ENCODE data around the gene VRK1.

VRK1 gene

DNA sequence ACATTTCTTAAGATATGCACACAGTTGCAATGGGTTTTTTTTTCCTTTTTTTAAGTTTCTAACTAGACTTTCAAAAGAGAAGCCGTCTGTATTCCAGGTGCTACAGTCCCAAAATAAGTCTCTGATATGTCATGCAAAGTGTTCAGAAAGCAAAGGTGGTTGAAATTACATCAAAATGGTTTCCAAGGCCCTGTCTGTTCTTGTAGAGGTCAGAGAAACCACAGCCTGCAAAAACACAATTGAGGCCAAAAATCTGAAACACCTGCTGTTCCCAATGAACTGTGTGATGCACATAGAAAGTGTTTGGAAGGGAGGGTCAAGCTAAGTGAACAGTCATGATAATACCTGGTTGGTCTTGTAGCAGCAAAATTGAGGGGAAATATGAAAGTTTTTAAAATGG lies 91.0 kb downstream of the VRK1 start:
- no peak for DNase-seq (ENCODE audit: low spot score)

DNA sequence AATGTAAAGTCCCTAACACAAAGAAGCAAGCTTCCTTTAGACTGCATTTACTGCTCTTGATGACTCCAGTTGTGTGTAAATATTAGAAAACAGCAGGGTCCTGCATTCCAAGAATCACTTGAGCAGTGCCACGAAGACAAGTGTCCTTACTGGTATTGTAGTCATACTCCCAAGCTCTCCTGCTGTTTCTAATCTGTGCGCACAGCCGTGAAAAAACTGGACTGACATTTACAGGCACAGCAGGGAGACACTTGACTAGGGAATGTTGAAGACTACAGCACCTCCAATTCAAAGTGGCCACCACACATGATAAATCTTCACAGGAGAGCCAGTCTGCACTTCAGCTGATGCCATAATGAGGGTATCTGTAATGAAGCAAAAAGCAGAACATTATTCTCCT lies 91.4 kb downstream of the VRK1 start:
- DNase-seq (ENCODE audit: low spot score): no peak

DNA sequence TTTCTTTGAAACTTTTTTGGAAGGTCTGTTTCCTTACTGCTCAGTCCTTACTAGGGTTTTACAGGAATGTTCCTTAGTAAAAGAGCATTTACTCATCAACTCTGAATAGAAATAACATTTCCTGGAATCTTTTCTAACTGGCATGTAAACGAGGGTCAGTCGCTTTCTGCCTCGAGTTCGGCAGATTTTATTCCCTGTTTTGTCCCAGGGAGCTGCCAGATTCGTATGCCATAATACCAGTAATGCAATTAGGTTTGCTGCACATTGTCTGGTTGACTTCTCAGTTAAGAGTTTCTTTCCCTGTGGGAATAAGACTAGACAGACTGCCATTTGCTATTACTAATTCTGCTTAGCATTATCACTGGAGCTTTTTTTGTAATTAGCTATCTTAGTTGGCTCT lies 91.9 kb downstream of the VRK1 start:
- no peak for DNase-seq (ENCODE audit: low spot score)

GRCh38 chr14:96893966-96894622 lies 96.9 kb downstream of the VRK1 start:
- no peak for DNase-seq (ENCODE audit: low spot score)

DNA sequence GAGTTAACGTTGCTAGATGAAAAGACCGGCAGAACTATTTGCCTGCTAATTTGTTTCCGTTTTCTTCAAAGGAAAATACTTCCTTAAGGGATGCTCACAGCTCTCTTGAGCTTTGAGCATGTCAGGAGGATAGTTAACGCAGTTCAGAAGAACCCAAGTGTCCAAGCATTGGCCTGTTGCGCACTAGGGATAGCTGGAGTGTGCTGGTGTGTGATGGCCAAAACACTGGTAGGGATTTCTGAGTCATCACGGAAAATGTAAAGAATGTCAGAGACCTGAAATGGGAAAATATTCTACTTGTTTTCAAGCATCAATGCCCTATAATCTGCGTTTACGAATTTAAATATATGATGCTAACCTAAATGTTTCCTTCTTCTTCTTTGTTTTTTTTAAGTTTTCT lies 97.8 kb downstream of the VRK1 start:
- no peak for DNase-seq (ENCODE audit: low spot score)

DNA sequence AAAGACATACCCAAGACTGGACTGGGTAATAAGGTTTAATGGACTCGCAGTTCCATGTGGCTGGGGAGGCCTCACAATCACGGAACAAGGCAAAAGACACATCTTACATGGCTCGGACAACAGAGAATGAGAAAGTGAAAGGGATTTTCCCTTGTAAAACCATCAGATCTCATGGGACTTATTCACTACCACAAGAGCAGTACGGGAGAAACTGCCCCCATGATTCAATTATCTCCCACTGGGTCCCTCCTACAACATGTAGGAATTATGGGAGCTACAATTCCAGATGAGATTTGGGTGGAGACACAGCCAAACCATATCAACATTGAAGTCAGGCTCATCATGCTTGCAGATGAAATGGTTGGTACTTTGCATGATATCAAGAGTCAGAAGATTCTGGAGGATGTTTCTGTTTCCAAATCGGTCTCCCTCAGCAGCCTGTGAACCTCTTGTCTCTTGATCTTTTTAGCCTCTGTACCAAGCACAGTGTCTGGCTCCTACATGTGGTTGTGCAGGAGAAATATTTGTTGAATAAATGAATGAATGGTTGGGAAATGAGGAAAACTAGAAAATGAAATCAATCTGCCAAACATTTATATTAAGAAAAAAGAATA lies 98.6 kb downstream of the VRK1 start:
- DNase-seq (ENCODE audit: low spot score): no peak

DNA sequence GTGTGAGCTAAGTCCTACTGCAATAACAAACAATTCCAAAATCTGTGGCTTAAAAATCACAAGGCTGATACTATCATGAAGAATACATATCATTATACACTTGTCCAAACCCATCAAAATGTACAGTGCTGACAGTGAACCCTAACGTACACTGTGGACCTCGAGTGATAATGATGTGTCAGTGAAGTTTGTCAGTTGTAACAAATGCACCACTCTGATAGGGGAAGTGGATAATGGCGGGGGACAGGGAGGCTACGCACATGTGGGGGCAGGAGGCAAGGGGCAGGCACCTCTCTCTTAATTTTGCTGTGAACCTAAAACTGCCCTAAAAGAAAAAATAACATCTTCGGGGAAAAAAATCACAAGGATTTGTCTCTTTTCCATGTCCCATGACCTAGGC lies 100.0 kb downstream of the VRK1 start:
- DNase-seq (ENCODE audit: low spot score): no peak

DNA sequence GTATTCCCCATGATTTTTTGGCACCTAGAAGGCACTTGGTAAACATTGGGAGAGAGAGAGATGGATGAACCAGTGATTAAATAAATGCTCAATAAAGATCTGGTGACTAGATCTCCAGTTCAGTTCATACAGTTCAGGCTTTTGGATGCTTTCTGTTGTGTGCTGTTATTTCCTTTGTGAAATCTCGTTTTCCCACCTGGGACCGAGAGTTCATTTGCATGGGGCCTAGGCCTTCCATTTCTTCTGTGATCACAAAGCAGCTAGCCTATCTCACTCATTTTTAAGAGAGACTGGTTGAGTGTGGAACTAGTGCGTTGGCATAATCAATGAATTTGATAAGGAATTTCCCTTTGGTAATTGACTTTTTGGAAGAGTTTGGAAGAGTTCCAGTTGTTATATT lies 104.0 kb downstream of the VRK1 start:
- DNase-seq (ENCODE audit: low spot score): no peak

DNA sequence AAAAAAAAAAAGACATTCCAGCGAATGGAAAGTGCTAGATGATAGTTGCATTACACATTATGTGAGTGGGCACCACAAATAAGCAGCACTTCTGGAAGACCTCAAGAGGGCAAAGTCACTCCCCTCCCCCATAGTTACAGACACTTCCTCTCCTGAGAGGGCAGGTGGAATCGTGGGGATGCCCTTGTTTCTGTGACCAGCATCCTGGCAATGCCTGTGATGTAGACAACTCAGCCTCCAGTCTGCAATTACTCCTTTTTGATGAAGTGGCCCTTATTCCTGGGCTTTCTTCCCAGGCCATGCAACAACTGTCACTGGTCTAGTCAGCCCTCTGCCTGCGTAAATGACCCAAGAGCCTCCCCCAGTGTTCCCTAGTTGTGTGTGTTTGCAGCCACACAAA lies 104.8 kb downstream of the VRK1 start:
- DNase-seq (ENCODE audit: low spot score): no peak

- no peak for DNase-seq (ENCODE audit: low spot score)
These were observed 106.4 kb downstream of the VRK1 start for GRCh38 chr14:96903444-96904023.

GRCh38 chr14:96904201-96904600 lies 107.0 kb downstream of the VRK1 start:
- no peak for DNase-seq (ENCODE audit: low spot score)

DNA sequence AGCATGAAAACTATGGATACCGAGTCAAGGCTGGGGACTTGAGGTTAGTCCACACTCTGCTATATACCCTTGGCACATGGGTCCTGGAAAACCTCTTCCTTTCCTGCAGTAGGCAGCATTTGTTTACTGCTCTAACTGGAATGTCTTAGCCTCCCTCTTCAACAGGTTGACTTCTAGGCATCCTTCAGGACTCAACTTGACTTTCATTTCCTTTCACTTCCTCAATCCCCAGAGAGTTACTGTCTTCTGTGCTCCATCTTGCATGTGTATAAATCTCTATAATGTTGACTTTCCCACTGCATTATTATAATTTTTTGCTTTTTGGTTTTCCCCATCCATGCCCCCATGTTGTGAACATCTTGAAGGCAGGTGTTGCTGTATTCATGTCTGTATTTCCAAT lies 107.9 kb downstream of the VRK1 start:
- no peak for DNase-seq (ENCODE audit: low spot score)

GRCh38 chr14:96905825-96906224 lies 108.6 kb downstream of the VRK1 start:
- no peak for DNase-seq (ENCODE audit: low spot score)

GRCh38 chr14:96906434-96906833 lies 109.3 kb downstream of the VRK1 start:
- DNase-seq (ENCODE audit: low spot score): no peak

DNA sequence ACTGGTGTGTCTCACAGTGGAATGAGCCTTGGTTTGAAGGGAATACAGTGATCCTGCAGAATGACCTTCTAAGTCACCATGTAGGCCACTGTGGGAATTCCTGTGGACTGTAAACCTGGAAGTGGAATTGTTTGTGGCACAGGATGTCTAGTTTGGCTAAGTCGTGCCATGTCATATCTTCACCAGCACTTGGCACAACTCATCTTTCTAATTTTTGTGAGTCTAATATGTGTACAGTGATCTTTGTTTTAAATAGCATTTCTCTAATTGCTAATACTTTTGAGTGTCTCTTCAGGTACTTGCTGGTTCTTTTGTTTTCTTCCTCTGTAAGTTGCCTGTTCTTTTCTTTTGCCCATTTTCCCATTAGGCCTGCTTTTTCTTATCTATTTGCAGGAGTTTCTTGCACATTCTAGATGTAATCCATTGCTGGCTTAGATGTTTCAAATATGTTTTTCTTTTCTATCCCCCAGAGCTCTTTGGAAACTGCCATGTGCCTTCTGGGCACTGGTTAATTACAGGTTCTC lies 112.7 kb downstream of the VRK1 start:
- DNase-seq (ENCODE audit: low spot score): no peak

GRCh38 chr14:96911499-96912149 lies 114.4 kb downstream of the VRK1 start:
- peak; percentile 59 for DNase-seq (ENCODE audit: low spot score)

GRCh38 chr14:96914571-96915128 lies 117.5 kb downstream of the VRK1 start:
- DNase-seq (ENCODE audit: low spot score): no peak

DNA sequence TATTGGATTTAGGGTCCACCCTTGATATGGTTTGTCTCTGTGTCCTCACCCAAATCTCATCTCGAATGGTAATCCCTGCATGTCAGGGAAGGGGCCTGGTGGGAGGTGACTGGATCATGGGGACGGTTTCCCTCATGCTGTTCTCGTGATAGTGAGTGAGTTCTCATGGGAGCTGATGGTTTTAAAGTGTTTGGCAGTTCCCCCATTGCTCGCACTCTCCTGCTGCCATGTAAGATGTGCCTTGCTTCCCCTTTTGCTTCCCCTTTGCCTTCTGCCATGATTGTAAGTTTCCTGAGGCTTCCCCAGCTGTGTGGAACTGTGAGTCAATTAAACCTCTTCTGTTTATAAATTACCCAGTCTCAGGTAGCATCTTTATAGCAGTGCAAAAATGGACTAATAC lies 118.3 kb downstream of the VRK1 start:
- DNase-seq (ENCODE audit: low spot score): no peak

- DNase-seq (ENCODE audit: low spot score): no peak
These were observed 119.6 kb downstream of the VRK1 start for GRCh38 chr14:96916751-96917150.

GRCh38 chr14:96917442-96917963 lies 120.3 kb downstream of the VRK1 start:
- no peak for DNase-seq (ENCODE audit: low spot score)

GRCh38 chr14:96920023-96920422 lies 122.8 kb downstream of the VRK1 start:
- DNase-seq (ENCODE audit: low spot score): no peak

GRCh38 chr14:96920820-96921219 lies 123.6 kb downstream of the VRK1 start:
- no peak for DNase-seq (ENCODE audit: low spot score)

- no peak for DNase-seq (ENCODE audit: low spot score)
These were observed 125.8 kb downstream of the VRK1 start for GRCh38 chr14:96922986-96923385.

Data from COLO829 (cell line).